ENCODE measurements around the gene HSD17B11. TPM values are rescaled to one million over a fixed set of nuclear protein-coding genes. Genes with fewer than 3 reads are reported as not detected.

Gene HSD17B11
- total RNA-seq, 4 donors from 2014 or later = 15.3 to 34.9 (median 19.2) TPM

DNA sequence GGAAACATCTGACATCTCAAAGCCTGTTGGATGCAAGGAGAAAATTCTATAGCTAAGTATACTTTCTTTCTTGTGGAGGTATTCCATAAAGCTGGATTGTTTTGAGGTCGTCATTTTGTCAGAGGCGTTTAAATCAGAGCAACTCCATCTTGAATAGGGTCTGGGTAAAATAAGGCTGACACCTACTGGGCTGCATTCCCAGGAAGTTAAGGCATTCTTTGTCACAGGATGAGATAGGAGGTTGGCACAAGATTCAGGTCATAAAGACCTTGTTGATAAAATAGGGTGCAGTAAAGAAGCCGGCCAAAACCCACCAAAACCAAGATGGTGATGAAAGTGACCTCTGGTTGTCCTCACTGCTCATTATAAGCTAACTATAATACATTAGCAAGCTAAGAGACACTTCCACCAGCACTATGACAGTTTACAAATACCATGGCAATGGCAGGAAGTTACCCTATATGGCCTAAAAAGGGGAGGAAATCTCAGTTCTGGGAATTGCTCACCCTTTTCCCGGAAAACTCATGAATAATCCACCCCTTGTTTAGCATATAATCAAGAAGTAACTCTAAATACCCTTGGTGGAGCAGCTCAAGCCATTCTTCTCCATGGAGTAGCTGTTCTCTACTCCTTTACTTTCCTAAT is 80.2 kb downstream of the HSD17B11 start:
- in situ Hi-C loops (cut with MboI; ENCODE audit: low sequenced_read_pairs in 4 of 4) (no loop called here), intact Hi-C loops (cut with DNase I; ENCODE audit: low total_unique reads) (no loop called here)
- Histone ChIP-seq H3K4me3 (no peak overlapping the region), H3K27me3 (no peaks in the 10 kb centered on the region), H3K4me1 (peaks cover 4 to 5% of the 10 kb centered on the region in 2 donors), H3K9me3 (no peaks in the 10 kb centered on the region), H3K27ac (no peak overlapping the region), H3K36me3 (no peaks in the 10 kb centered on the region)
- TF ChIP-seq, protein P1, sequence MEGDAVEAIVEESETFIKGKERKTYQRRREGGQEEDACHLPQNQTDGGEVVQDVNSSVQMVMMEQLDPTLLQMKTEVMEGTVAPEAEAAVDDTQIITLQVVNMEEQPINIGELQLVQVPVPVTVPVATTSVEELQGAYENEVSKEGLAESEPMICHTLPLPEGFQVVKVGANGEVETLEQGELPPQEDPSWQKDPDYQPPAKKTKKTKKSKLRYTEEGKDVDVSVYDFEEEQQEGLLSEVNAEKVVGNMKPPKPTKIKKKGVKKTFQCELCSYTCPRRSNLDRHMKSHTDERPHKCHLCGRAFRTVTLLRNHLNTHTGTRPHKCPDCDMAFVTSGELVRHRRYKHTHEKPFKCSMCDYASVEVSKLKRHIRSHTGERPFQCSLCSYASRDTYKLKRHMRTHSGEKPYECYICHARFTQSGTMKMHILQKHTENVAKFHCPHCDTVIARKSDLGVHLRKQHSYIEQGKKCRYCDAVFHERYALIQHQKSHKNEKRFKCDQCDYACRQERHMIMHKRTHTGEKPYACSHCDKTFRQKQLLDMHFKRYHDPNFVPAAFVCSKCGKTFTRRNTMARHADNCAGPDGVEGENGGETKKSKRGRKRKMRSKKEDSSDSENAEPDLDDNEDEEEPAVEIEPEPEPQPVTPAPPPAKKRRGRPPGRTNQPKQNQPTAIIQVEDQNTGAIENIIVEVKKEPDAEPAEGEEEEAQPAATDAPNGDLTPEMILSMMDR (IDR thresholded peaks at IDR 0.05 in 4 of 5, conservative IDR thresholded peaks at IDR 0.05 in 1 of 5) = no peak
- no peak for TF ChIP-seq POLR2A (IDR thresholded peaks at IDR 0.05)
- no peak for ATAC-seq
- no peak for DNase-seq

DNA sequence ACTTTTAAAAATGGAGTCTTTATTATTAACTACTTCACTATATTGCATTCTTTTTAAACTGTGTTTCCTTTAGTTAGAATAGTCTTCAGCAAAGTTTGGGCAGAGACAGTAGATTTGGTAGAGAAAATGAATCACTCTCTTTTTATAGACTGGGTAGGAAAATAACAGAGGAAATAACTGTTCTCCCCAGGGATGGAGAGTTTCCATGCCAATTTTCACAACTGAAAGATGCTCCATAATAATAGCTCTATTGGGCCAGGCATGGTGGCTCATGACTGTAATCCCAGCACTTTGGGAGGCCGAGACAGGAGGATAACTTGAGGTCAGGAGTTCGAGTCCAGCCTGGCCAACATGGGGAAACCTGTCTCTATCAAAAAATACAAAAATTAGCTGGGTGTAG is 81.4 kb downstream of the HSD17B11 start:
- H3K27ac ChIP-seq = no peak overlapping the region
- DNase-seq (no peak), ATAC-seq (peak; percentile 56 to 58)
- H3K27me3 ChIP-seq = no peaks in the 10 kb centered on the region
- no peaks in the 10 kb centered on the region for H3K9me3 ChIP-seq
- TF ChIP-seq POLR2A (IDR thresholded peaks at IDR 0.05) = no peak
- TF ChIP-seq, protein P1 (IDR thresholded peaks at IDR 0.05 in 4 of 5, conservative IDR thresholded peaks at IDR 0.05 in 1 of 5) = no peak
- no peaks in the 10 kb centered on the region for H3K36me3 ChIP-seq
- peaks cover 0 to 2% of the 10 kb centered on the region in 2 donors for H3K4me1 ChIP-seq
- no peak overlapping the region for H3K4me3 ChIP-seq
- in situ Hi-C loops (cut with MboI; ENCODE audit: low sequenced_read_pairs in 4 of 4) = no loop called here
- intact Hi-C loops (cut with DNase I; ENCODE audit: low total_unique reads) = no loop called here

DNA sequence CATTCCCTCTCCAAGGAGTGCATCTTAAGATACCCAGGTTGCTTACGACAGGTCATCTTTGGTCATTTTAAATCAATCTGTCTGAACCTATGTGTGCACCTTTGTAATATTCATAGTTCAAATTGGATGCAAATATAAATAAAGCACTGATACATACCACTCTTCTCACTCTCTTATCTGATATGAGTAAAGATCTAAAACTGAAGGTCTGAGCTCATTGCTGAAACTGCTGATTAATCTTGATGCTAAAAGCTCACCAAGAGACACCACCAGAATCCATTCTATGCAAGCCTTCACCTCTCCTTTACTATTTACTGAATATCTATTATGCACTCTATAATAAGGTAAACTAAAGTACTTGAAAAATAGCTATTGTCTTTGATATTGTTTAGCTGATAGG is 84.9 kb downstream of the HSD17B11 start:
- Histone ChIP-seq H3K4me3 (no peak overlapping the region), H3K27ac (no peak overlapping the region), H3K4me1 (no peaks in the 10 kb centered on the region), H3K27me3 (no peaks in the 10 kb centered on the region), H3K9me3 (no peaks in the 10 kb centered on the region), H3K36me3 (no peaks in the 10 kb centered on the region)
- no peak for DNase-seq
- intact Hi-C loops (cut with DNase I; ENCODE audit: low total_unique reads) (no loop called here), in situ Hi-C loops (cut with MboI; ENCODE audit: low sequenced_read_pairs in 4 of 4) (no loop called here)
- no peak for TF ChIP-seq POLR2A (IDR thresholded peaks at IDR 0.05)
- ATAC-seq = no peak

DNA sequence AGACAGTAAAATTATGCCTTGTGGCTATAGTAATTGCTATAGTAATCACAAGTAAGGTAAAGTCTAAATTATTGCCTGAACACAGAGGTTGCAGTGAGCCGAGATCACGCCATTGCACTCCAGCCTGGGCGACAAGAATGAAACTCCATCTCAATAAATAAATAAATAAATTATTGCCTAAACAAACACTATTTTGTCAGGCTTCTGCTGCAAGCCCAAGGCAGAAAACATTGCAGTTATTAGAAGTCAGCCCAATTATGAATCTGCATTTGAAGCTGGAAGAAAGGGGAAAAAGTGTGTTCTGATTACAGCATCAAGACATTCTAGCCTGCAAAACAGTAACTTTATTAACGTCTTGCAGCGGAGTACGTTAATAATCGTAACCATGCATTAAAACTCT is 85.4 kb downstream of the HSD17B11 start:
- no peaks in the 10 kb centered on the region for H3K36me3 ChIP-seq
- in situ Hi-C loops (cut with MboI; ENCODE audit: low sequenced_read_pairs in 4 of 4) = no loop called here
- no peak overlapping the region for H3K27ac ChIP-seq
- H3K4me1 ChIP-seq = no peaks in the 10 kb centered on the region
- no peaks in the 10 kb centered on the region for H3K9me3 ChIP-seq
- ATAC-seq = no peak
- no peak for TF ChIP-seq POLR2A (IDR thresholded peaks at IDR 0.05)
- TF ChIP-seq, protein P1 (IDR thresholded peaks at IDR 0.05 in 4 of 5, conservative IDR thresholded peaks at IDR 0.05 in 1 of 5) = no peak
- H3K27me3 ChIP-seq = no peaks in the 10 kb centered on the region
- no peak for DNase-seq
- H3K4me3 ChIP-seq = no peak overlapping the region
- intact Hi-C loops (cut with DNase I; ENCODE audit: low total_unique reads) = no loop called here

DNA sequence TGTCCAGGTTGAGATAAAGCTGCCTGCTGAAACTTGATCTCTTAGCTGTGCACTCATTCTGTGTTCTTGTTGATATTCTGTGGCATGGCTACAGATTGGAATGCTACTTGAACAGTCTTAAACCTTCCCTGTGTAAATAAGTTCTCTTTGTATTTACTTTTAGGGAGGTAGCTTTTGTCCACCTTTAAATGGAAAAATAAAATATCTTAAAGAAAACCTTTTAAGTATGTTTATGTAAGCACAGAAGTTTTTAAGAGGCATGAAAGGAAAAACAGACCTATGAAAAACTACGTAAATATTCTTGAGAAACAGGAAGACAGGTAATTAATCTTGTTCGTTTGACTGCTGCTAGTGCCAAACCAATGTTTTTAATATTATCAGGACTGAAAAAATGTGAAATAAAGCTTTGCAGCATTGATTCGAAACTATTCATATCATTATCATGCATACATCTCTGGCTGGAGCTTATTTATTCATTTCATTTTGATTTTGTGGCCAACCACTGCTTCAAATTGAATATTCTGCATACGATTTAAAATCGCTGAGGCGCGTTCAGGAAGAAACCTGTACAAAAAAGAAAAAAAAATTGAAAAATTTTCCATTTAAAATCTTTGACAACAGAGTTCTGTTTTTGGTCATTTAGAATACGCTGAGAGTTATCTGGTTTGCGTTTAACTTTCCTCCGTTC is 86.1 kb downstream of the HSD17B11 start:
- intact Hi-C loops (cut with DNase I; ENCODE audit: low total_unique reads) (no loop called here), in situ Hi-C loops (cut with MboI; ENCODE audit: low sequenced_read_pairs in 4 of 4) (no loop called here)
- H3K4me3 ChIP-seq = no peak overlapping the region
- no peak for DNase-seq
- no peaks in the 10 kb centered on the region for H3K9me3 ChIP-seq
- H3K4me1 ChIP-seq = no peaks in the 10 kb centered on the region
- ATAC-seq = no peak
- TF ChIP-seq, protein P1 (IDR thresholded peaks at IDR 0.05 in 4 of 5, conservative IDR thresholded peaks at IDR 0.05 in 1 of 5) = no peak
- no peak for TF ChIP-seq POLR2A (IDR thresholded peaks at IDR 0.05)
- H3K36me3 ChIP-seq = no peaks in the 10 kb centered on the region
- no peak overlapping the region for H3K27ac ChIP-seq
- no peaks in the 10 kb centered on the region for H3K27me3 ChIP-seq

Measured in gastrocnemius medialis (tissue), 4 donors.